H1 (cell line): Measurements from ENCODE around the gene SLC23A2. TPM values are rescaled to one million over a fixed set of nuclear protein-coding genes. Genes with fewer than 3 reads are reported as not detected.

Source experiments
- CTCF ChIA-PET: fragments of 300-600 bp; sonication (Branson Sonifier 250); formaldehyde crosslinking; loops from one replicate; lab custom pipeline; 2021; ENCODE audit not compliant: partially characterized antibody; lab: Charles Lee
- POLR2A ChIA-PET: fragments of 300-600 bp; sonication (Branson Sonifier 250); formaldehyde crosslinking; loops from one replicate; lab custom pipeline; 2021; ENCODE audit warnings: inconsistent platforms; ENCODE audit not compliant: partially characterized antibody; lab: Charles Lee
- DNase-seq, 2 experiments: peaks; one replicate each; pipeline versions ENCODE4 v3.0.0 to v3.0.0-alpha.2; 2010 to 2022; ENCODE audit warnings: low spot score in 2 of 2, low read depth in 1 of 2, mixed read lengths in 1 of 2
- FAIRE-seq: peaks from 2 replicates; lab custom pipeline; 2011; peaks lifted over from hg19 to GRCh38; lab: Jason Lieb, UNC
- H2AFZ ChIP-seq: 2 replicates; pipeline ENCODE4 v1.8.1; 2012; ENCODE audit warnings: low read length, inconsistent platforms
- H2AK5ac ChIP-seq: 2 replicates; pipeline ENCODE4 v1.6.1; 2013; ENCODE audit warnings: low read depth, low read length
- H2BK120ac ChIP-seq: replicated peaks from 2 replicates; pipeline ENCODE3; 2013; ENCODE audit warnings: low read depth, low read length, inconsistent platforms
- H2BK12ac ChIP-seq: 2 replicates; pipeline ENCODE4 v1.6.1; 2013; ENCODE audit warnings: low read depth, low read length
- H2BK15ac ChIP-seq: 2 replicates; pipeline ENCODE4 v1.6.1; 2013; ENCODE audit warnings: low read length
- H2BK20ac ChIP-seq: 2 replicates; pipeline ENCODE4 v1.6.1; 2013; ENCODE audit warnings: low read length
- H2BK5ac ChIP-seq: 2 replicates; pipeline ENCODE4 v1.6.1; 2013; ENCODE audit warnings: low read depth, low read length
- H3K14ac ChIP-seq: 2 replicates; pipeline ENCODE4 v1.6.1; 2013; ENCODE audit warnings: inconsistent platforms; ENCODE audit not compliant: insufficient read length
- H3K18ac ChIP-seq: 2 replicates; pipeline ENCODE4 v1.6.1; 2013; ENCODE audit warnings: low read length; ENCODE audit errors: extremely low read depth
- H3K23ac ChIP-seq: 2 replicates; pipeline ENCODE4 v1.6.1; 2013; ENCODE audit warnings: inconsistent platforms; ENCODE audit not compliant: insufficient read length
- H3K23me2 ChIP-seq: 2 replicates; pipeline ENCODE4 v1.6.1; 2013; ENCODE audit warnings: low read depth, low read length
- H3K27ac ChIP-seq: 2 replicates; pipeline ENCODE4 v1.6.1; 2011; ENCODE audit warnings: low read depth, low read length, inconsistent platforms
- H3K27me3 ChIP-seq, 4 experiments: replicated peaks in 1 of 4; 1 replicate in 1 of 4; 2 replicates in 3 of 4; pipeline versions ENCODE4 v1.6.1 to v1.8.1; 2011 to 2013; ENCODE audit warnings: low read length in 3 of 4, mild to moderate bottlenecking in 3 of 4, inconsistent platforms in 2 of 4, mixed read lengths in 2 of 4, moderate library complexity in 1 of 4; ENCODE audit not compliant: control insufficient read depth in 3 of 4, insufficient read depth in 3 of 4; ENCODE audit errors: extremely low read depth in 1 of 4
- H3K36me3 ChIP-seq, 4 experiments: 2 replicates each; pipeline versions ENCODE4 v1.6.1 to v1.8.1; 2011 to 2013; ENCODE audit warnings: mild to moderate bottlenecking in 4 of 4, low read length in 3 of 4, moderate library complexity in 2 of 4, control low read depth in 1 of 4, inconsistent platforms in 1 of 4; ENCODE audit not compliant: insufficient read depth in 4 of 4, control insufficient read depth in 2 of 4
- H3K4ac ChIP-seq: replicated peaks from 2 replicates; pipeline ENCODE3; 2013; ENCODE audit warnings: low read length, low read depth, mixed read lengths, inconsistent platforms; ENCODE audit not compliant: insufficient read length
- H3K4me1 ChIP-seq, 4 experiments: replicated peaks in 1 of 4; 1 replicate in 1 of 4; 2 replicates in 3 of 4; pipeline versions ENCODE4 v1.6.1 to v1.8.1; 2011 to 2013; ENCODE audit warnings: low read length in 3 of 4, inconsistent platforms in 2 of 4, mixed read lengths in 1 of 4; ENCODE audit not compliant: insufficient read depth in 4 of 4, control insufficient read depth in 3 of 4
- H3K4me2 ChIP-seq, 2 experiments: 2 replicates each; pipeline versions ENCODE4 v1.6.1 to v1.8.1; 2011 to 2013; ENCODE audit warnings: low read depth in 2 of 2, low read length in 2 of 2, control low read depth in 1 of 2, inconsistent platforms in 1 of 2, mild to moderate bottlenecking in 1 of 2; ENCODE audit not compliant: insufficient read depth in 1 of 2
- H3K4me3 ChIP-seq, 4 experiments: fragments of 200-600, 300-600 bp in 1 of 4; sonication (generic), shearing (Covaris generic), sonication (Bioruptor Twin) in 1 of 4; 2 replicates each; pipeline versions ENCODE4 v1.5.1 to v1.8.1; 2011 to 2016; ENCODE audit warnings: low read length in 4 of 4, low read depth in 3 of 4, control low read depth in 2 of 4, inconsistent platforms in 2 of 4, mild to moderate bottlenecking in 2 of 4, mixed read lengths in 1 of 4, moderate library complexity in 1 of 4; ENCODE audit not compliant: insufficient read depth in 2 of 4; ENCODE audit errors: extremely low read depth in 1 of 4
- H3K56ac ChIP-seq: replicated peaks from 2 replicates; pipeline ENCODE3; 2013; ENCODE audit warnings: low read depth, mild to moderate bottlenecking, mixed read lengths, low read length, inconsistent platforms; ENCODE audit not compliant: insufficient read length
- H3K79me1 ChIP-seq: 2 replicates; pipeline ENCODE4 v1.6.1; 2013; ENCODE audit warnings: low read depth, low read length, control low read depth
- H3K79me2 ChIP-seq, 2 experiments: 2 replicates each; pipeline versions ENCODE4 v1.6.1 to v1.8.1; 2012 to 2013; ENCODE audit warnings: low read length in 2 of 2, mild to moderate bottlenecking in 2 of 2, inconsistent platforms in 1 of 2; ENCODE audit not compliant: insufficient read depth in 2 of 2, control insufficient read depth in 1 of 2
- H3K9ac ChIP-seq, 4 experiments: replicated peaks in 1 of 4; 1 replicate in 1 of 4; 2 replicates in 3 of 4; pipeline versions ENCODE4 v1.6.1 to v1.8.1; 2011 to 2013; ENCODE audit warnings: low read depth in 3 of 4, low read length in 3 of 4, control low read depth in 2 of 4, mild to moderate bottlenecking in 2 of 4, moderate library complexity in 2 of 4, inconsistent platforms in 1 of 4; ENCODE audit errors: extremely low read depth in 1 of 4
- H3K9me3 ChIP-seq, 2 experiments: 2 replicates each; pipeline versions ENCODE4 v1.6.1 to v1.8.1; 2012 to 2013; ENCODE audit warnings: mild to moderate bottlenecking in 2 of 2, moderate library complexity in 2 of 2, control low read depth in 1 of 2, inconsistent platforms in 1 of 2, low read depth in 1 of 2, low read length in 1 of 2, mixed read lengths in 1 of 2; ENCODE audit not compliant: insufficient read depth in 2 of 2
- H4K20me1 ChIP-seq, 2 experiments: replicated peaks in 1 of 2; 2 replicates each; pipeline versions ENCODE3 to v1.8.1; 2011 to 2013; ENCODE audit warnings: inconsistent platforms in 2 of 2, low read length in 2 of 2, mild to moderate bottlenecking in 1 of 2; ENCODE audit not compliant: insufficient read depth in 2 of 2, control insufficient read depth in 1 of 2
- H4K5ac ChIP-seq: 2 replicates; pipeline ENCODE4 v1.6.1; 2013; ENCODE audit warnings: low read length, low read depth, mixed read lengths, inconsistent platforms; ENCODE audit not compliant: insufficient read length
- H4K8ac ChIP-seq: 2 replicates; pipeline ENCODE4 v1.8.0; 2013; ENCODE audit warnings: mild to moderate bottlenecking, moderate library complexity, low read length, inconsistent platforms; ENCODE audit not compliant: insufficient read depth; ENCODE audit errors: extremely low read depth
- H4K91ac ChIP-seq: replicated peaks from 2 replicates; pipeline ENCODE3; 2013; ENCODE audit warnings: low read length, mixed read lengths, inconsistent platforms; ENCODE audit not compliant: insufficient read length
- BRCA1 ChIP-seq: IDR thresholded peaks from 2 replicates; pipeline ENCODE4 v1.6.1; 2012; ENCODE audit warnings: low read depth, low read length, improper control_type of control experiment
- CBX8 ChIP-seq: fragments of 300-800, 300-1000 bp; sonication (generic); IDR thresholded peaks from 2 replicates; pipeline ENCODE4 v1.7.1; 2016; ENCODE audit warnings: low read depth, low read length, borderline replicate concordance
- EZH2 ChIP-seq: fragments of 200-600 bp; sonication (generic); IDR thresholded peaks from 2 replicates; pipeline ENCODE4 v1.7.1; 2012; ENCODE audit warnings: low read depth, mild to moderate bottlenecking, moderate library complexity, low read length, inconsistent platforms; ENCODE audit not compliant: severe bottlenecking
- KDM4A ChIP-seq: IDR thresholded peaks from one replicate; pipeline ENCODE4 v1.7.1; 2012; ENCODE audit warnings: low read depth, mild to moderate bottlenecking, moderate library complexity, low read length, inconsistent platforms; ENCODE audit not compliant: severe bottlenecking
- KDM5A ChIP-seq: fragments of 200-600 bp; IDR thresholded peaks from 2 replicates; pipeline ENCODE4 v1.7.1; 2012; ENCODE audit warnings: mild to moderate bottlenecking, low read length, inconsistent platforms, mixed read lengths
- PHF8 ChIP-seq: fragments of 200-600 bp; sonication (generic); conservative IDR thresholded peaks from 2 replicates; pipeline ENCODE4 v1.7.1; 2012; ENCODE audit warnings: low read depth, mild to moderate bottlenecking, inconsistent platforms, low read length, moderate library complexity
- POLR2A ChIP-seq, 2 experiments: IDR thresholded peaks; 1 replicate in 1 of 2; 2 replicates in 1 of 2; pipeline ENCODE4 v1.6.1; 2011; ENCODE audit warnings: low read depth in 2 of 2, low read length in 2 of 2, mild to moderate bottlenecking in 2 of 2; ENCODE audit errors: control extremely low read depth in 1 of 2
- POU5F1 ChIP-seq: IDR thresholded peaks from 2 replicates; pipeline ENCODE4 v1.6.1; 2011; ENCODE audit warnings: low read depth, mild to moderate bottlenecking, low read length, moderate library complexity
- RFX5 ChIP-seq: IDR thresholded peaks from 2 replicates; pipeline ENCODE4 v1.6.1; 2011; ENCODE audit warnings: low read depth, low read length, improper control_type of control experiment, borderline replicate concordance
- SIX5 ChIP-seq: IDR thresholded peaks from 2 replicates; pipeline ENCODE4 v1.6.1; 2011; ENCODE audit warnings: mild to moderate bottlenecking, low read depth, low read length
- SUZ12 ChIP-seq: fragments of 200-600 bp; sonication (generic); IDR thresholded peaks from 2 replicates; pipeline ENCODE4 v1.6.1; 2012; ENCODE audit warnings: mild to moderate bottlenecking, inconsistent platforms, low read length, moderate library complexity, mixed read lengths
- TEAD4 ChIP-seq: IDR thresholded peaks from 2 replicates; pipeline ENCODE4 v1.6.1; 2012; ENCODE audit warnings: low read depth, low read length, inconsistent platforms, mixed read lengths
- ZNF274 ChIP-seq: IDR thresholded peaks from 2 replicates; pipeline ENCODE4 v1.7.0; 2012; ENCODE audit warnings: low read length, borderline replicate concordance; ENCODE audit errors: extremely low read depth
- WGBS, 2 experiments: shearing (Covaris generic) in 1 of 2; methylation state at CpG; one replicate each; pipeline versions ENCODE4 v1.1.6 to v1.1.7; 2013 to 2015; ENCODE audit warnings: low lambda C conversion rate in 2 of 2, mixed read lengths in 2 of 2, inconsistent platforms in 1 of 2, low coverage in 1 of 2, missing lambda C conversion rate in 1 of 2; ENCODE audit not compliant: insufficient replicate concordance in 2 of 2, insufficient coverage in 1 of 2, insufficient read length in 1 of 2; ENCODE audit errors: extremely low coverage in 1 of 2, missing lambda C conversion rate in 1 of 2; 5-methylcytosine and 5-hydroxymethylcytosine counted together
- polyA plus RNA-seq, 7 experiments: library from polyadenylated mRNA; depleted of rRNA in 3 of 7; stranded (reverse) in 5 of 7; unstranded in 2 of 7; fragments of >200 nt in 5 of 7; fragments of 200-250 nt in 2 of 7; gene quantifications; 1 replicate in 5 of 7; 2 replicates in 1 of 7; 4 replicates in 1 of 7; pipeline versions ENCODE4 v1.2.1 to v1.2.3, GENCODE V29; 2011 to 2013; ENCODE audit warnings: missing spikeins in 2 of 7, mixed read lengths in 2 of 7
- total RNA-seq: library from RNA; stranded (reverse); fragmentation: NEBNext Ultra II Directional; extraction: Animal tissue kit (Norgen Biotek cat#: 25700); gene quantifications from 2 replicates; pipeline ENCODE4 v1.2.1, GENCODE V29; 2021
- TF ChIP-seq, protein P1 (sequence below): IDR thresholded peaks from 2 replicates; pipeline ENCODE4 v1.6.1; 2012; ENCODE audit warnings: inconsistent platforms

The SLC23A2 gene
- total and polyA plus RNA-seq, 2 of the 8 experiments (the other 6 are each of a cell fraction or from before 2014, with no cell fraction given), result 17.0 to 18.6 TPM

- no peak overlapping the region for H3K4ac ChIP-seq
- H2BK120ac ChIP-seq, result no peak overlapping the region
- H3K23me2 ChIP-seq, result no peaks in the 10 kb centered on the region; the same call in 1 of the 2 replicates
- H2AFZ ChIP-seq, result no peak overlapping the region
- no peak overlapping the region for H3K56ac ChIP-seq
- no peaks in the 10 kb centered on the region for H3K27me3 ChIP-seq
- no peak for DNase-seq
- H2BK20ac ChIP-seq, result no peak overlapping the region
- no peaks in the 10 kb centered on the region for H3K79me2 ChIP-seq
- TF ChIP-seq PHF8 (no peak), POLR2A (IDR thresholded peaks at IDR 0.05; ENCODE audit: control extremely low read depth in 1 of 2, low read depth in 2 of 2, low read length in 2 of 2) (no peak), SUZ12 (no peak), BRCA1 (no peak), EZH2 (no peak), KDM5A (no peak), SIX5 (no peak), TEAD4 (no peak), RFX5 (no peak), CBX8 (no peak), KDM4A (no peak), ZNF274 (no peak), POU5F1 (no peak)
- TF ChIP-seq, protein P1, sequence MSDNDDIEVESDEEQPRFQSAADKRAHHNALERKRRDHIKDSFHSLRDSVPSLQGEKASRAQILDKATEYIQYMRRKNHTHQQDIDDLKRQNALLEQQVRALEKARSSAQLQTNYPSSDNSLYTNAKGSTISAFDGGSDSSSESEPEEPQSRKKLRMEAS, result no peak
- TF ChIP-seq, all 59 proteins: peak for 0
- FAIRE-seq, result no peak
- Histone ChIP-seq H4K91ac (no peak overlapping the region), H4K5ac (no peak overlapping the region), H3K9me3 (no peaks in the 10 kb centered on the region), H2BK12ac (no peak overlapping the region), H3K23ac (no peak overlapping the region), H3K18ac (no peak overlapping the region), H2BK5ac (no peak overlapping the region), H3K4me3 (no peak overlapping the region), H3K4me1 (peaks cover 0 to 11% (median 10%) of the 10 kb centered on the region in 4 experiments; a peak in 5 of 7 replicates), H3K79me1 (peaks cover 2% of the 10 kb centered on the region; the same call in 1 of the 2 replicates), H3K14ac (no peak overlapping the region), H4K8ac (no peak overlapping the region), H3K36me3 (no peaks in the 10 kb centered on the region; a peak in 1 of 8 replicates), H2AK5ac (no peak overlapping the region), H3K27ac (no peak overlapping the region), H3K4me2 (no peak overlapping the region), H4K20me1 (no peaks in the 10 kb centered on the region), H3K9ac (no peak overlapping the region), H2BK15ac (no peak overlapping the region)
- CTCF ChIA-PET, result interaction anchor here (1.1 to 2.0 kb wide), 5 partner anchors 9 to 75 kb away, joined by 3 to 6 read pairs (median 5); no protein-coding TSS in a partner anchor
- POLR2A ChIA-PET, result no interaction called here
- 95% methylated on average over 6 of the region's 6 CpGs; no CpG with 5 or more reads in 1 of the 2 experiments for WGBS, 2 experiments
Observed at GRCh38 chr20:4891997-4892396, 109.3 kb downstream of the SLC23A2 start.
